Thyroid gland (tissue), 4 donors: ENCODE measurements around the gene TBC1D8. TPM values are rescaled to one million over a fixed set of nuclear protein-coding genes. Genes with fewer than 3 reads are reported as not detected.

Experiments used
- DNase-seq, 2 donors: peaks; one replicate each; pipeline ENCODE4 v3.0.0-alpha.2; 2019
- H3K27ac ChIP-seq, 3 donors: fragments of 200-600 bp; sonication (generic); 1 replicate in 2 of 3; 2 replicates in 1 of 3; pipeline ENCODE4 v1.5.1; 2016 to 2019; ENCODE audit warnings: mild to moderate bottlenecking in 1 of 3, moderate library complexity in 1 of 3
- H3K27me3 ChIP-seq: fragments of 200-600 bp; sonication (generic); one replicate; pipeline ENCODE4 v1.5.1; 2019
- H3K36me3 ChIP-seq, 2 donors: fragments of 200-600 bp; sonication (generic); one replicate each; pipeline ENCODE4 v1.5.1; 2016 to 2019
- H3K4me1 ChIP-seq, 2 donors: fragments of 200-600 bp; sonication (generic); one replicate each; pipeline ENCODE4 v1.5.1; 2017 to 2019
- H3K4me3 ChIP-seq, 3 donors: fragments of 200-600 bp; sonication (generic); replicated peaks in 1 of 3; 1 replicate in 2 of 3; 2 replicates in 1 of 3; pipeline ENCODE4 v1.5.1; 2016; ENCODE audit warnings: mild to moderate bottlenecking in 1 of 3
- H3K9me3 ChIP-seq: fragments of 200-600 bp; sonication (generic); one replicate; pipeline ENCODE4 v1.5.1; 2017
- POLR2A ChIP-seq, 2 donors: fragments of 450-650 bp; IDR thresholded peaks; one replicate each; pipeline ENCODE4 v1.6.1; 2017; ENCODE audit warnings: antibody characterized with exemption in 2 of 2, mild to moderate bottlenecking in 2 of 2, moderate library complexity in 1 of 2
- WGBS, 2 donors: methylation state at CpG; one replicate each; pipeline ENCODE4 v1.1.5; 2017; 5-methylcytosine and 5-hydroxymethylcytosine counted together
- intact Hi-C: fragments of 100-400 bp; cut with DNase I; formaldehyde crosslinking; loops from one replicate; pipeline ENCODE4 v1.15.1; 2023
- total RNA-seq, 4 donors: library from RNA; depleted of rRNA; stranded (reverse); fragments of >200 nt; gene quantifications; one replicate each; pipeline ENCODE4 v1.2.3, GENCODE V29; 2016
- TF ChIP-seq, protein P1 (sequence below), 6 experiments: fragments of 200-600 bp in 3 of 6; fragments of 450-650 bp in 3 of 6; sonication (generic) in 3 of 6; IDR thresholded peaks; one replicate each; pipeline ENCODE4 v1.5.1; 2016 to 2019; ENCODE audit warnings: antibody characterized with exemption in 6 of 6, mild to moderate bottlenecking in 2 of 6, inconsistent platforms in 1 of 6, moderate library complexity in 1 of 6

TBC1D8 gene
- total RNA-seq, 4 donors from 2014 or later, result 16.4 to 36.8 (median 27.1) TPM

DNA sequence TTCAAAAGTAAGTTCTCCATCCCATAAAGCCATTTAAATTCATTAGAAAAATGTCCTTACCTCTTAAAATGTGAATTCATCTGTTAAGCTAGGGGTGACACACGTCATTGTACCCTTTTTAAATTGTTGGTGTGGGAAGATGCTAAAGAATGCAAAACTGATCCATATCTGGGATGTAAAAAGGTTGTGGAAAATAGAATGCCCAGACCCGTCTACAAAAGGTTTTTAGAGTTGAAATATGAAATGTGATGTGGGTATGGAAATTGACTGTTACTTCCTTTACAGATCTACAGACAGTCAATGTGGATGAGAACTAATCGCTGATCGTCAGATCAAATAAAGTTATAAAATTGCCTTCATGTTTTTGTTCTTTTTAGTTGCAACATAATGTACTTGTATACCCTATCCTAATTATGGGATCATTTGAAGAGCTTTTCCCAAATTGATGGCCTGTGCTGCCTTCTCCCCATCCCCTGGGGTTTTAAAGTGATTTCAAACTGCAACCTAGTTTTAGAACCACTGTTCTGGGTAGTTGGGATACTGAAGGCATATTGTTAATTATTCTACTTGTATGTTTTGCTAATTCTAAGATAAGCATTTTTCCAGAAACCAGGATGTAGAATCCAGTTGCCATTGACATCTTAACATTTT is 145.0 kb downstream of the TBC1D8 start:
- no peak for DNase-seq
- 88% methylated on average over 4 of the region's 4 CpGs for WGBS, 2 donors
- Histone ChIP-seq H3K27ac (no peak overlapping the region), H3K4me1 (peaks cover 9 to 13% of the 10 kb centered on the region in 2 donors), H3K36me3 (peaks cover 37 to 62% of the 10 kb centered on the region in 2 donors), H3K4me3 (no peak overlapping the region), H3K9me3 (no peaks in the 10 kb centered on the region), H3K27me3 (no peaks in the 10 kb centered on the region)
- TF ChIP-seq POLR2A (IDR thresholded peaks at IDR 0.05), result no peak
- TF ChIP-seq, protein P1, sequence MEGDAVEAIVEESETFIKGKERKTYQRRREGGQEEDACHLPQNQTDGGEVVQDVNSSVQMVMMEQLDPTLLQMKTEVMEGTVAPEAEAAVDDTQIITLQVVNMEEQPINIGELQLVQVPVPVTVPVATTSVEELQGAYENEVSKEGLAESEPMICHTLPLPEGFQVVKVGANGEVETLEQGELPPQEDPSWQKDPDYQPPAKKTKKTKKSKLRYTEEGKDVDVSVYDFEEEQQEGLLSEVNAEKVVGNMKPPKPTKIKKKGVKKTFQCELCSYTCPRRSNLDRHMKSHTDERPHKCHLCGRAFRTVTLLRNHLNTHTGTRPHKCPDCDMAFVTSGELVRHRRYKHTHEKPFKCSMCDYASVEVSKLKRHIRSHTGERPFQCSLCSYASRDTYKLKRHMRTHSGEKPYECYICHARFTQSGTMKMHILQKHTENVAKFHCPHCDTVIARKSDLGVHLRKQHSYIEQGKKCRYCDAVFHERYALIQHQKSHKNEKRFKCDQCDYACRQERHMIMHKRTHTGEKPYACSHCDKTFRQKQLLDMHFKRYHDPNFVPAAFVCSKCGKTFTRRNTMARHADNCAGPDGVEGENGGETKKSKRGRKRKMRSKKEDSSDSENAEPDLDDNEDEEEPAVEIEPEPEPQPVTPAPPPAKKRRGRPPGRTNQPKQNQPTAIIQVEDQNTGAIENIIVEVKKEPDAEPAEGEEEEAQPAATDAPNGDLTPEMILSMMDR (IDR thresholded peaks at IDR 0.05), result no peak
- intact Hi-C loops, result no loop called here

DNA sequence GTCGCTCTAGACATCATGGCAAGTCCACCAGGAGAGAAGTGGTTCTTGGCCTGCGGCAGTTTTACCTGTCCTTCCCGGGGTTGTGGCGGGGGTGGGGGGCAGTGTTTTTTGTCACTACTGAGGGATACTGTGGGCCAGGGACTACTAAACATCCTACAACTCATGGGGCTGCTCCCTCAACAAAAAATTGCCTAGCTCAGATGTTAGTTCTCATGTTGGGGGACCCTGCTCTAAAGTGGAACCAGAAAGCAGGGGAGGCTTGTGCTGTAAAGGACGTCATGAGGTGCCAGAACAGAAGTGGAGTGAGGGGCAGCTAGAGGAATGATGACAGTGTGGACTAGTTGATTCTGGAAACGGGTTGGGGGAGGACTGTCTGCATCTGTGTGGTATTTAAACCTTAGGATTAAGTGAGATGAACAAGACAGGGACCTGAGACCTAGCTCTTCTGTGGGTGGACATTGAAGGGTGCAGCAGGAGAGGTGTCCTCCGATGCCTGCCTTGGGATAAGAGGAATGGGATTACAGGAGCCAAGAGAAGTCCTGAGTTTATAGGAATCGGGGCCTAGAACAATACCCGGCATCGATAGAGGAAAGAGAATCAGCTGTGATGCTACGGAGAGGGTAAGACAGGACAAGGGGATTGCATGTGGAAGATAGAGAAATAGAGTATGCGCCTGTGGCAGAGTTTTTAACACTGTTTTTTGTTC is 146.4 kb downstream of the TBC1D8 start:
- H3K9me3 ChIP-seq, result no peaks in the 10 kb centered on the region
- no peak for DNase-seq
- WGBS, 2 donors, result 92% methylated on average over 11 to 12 of the region's 12 CpGs
- H3K27me3 ChIP-seq, result no peaks in the 10 kb centered on the region
- no peak for TF ChIP-seq POLR2A (IDR thresholded peaks at IDR 0.05)
- H3K4me1 ChIP-seq, result peaks cover 9 to 13% of the 10 kb centered on the region in 2 donors
- H3K36me3 ChIP-seq, result peaks cover 37 to 52% of the 10 kb centered on the region in 2 donors
- intact Hi-C loops, result no loop called here
- no peak overlapping the region for H3K27ac ChIP-seq
- H3K4me3 ChIP-seq, result no peak overlapping the region

DNA sequence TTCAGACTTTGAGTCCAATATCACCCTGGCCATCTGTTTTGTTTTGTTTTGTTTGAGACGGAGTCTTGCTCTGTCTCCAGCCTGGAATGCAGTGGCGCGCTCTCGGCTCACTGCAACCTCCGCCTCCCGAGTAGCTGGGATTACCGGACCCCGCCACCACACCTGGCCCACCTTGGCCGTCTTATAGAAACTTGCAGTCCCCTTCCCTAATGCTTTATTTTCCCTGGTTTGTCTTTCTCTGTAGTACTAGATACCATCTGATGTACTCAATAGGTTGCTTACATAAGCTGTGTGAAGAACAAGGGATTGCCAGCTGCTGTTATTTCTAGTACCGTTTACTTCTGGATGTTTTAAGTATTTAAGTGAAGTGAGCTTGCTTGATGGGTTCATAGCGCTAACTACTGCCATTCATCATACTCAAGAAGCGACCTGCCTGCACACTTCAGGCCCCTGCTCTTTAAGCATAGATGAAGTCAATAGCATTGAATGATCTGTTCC is 147.9 kb downstream of the TBC1D8 start:
- H3K36me3 ChIP-seq, result peaks cover 37 to 49% of the 10 kb centered on the region in 2 donors
- peak overlapping the region; percentile 75 to 91 (median 84) for H3K4me3 ChIP-seq
- peaks cover 9 to 13% of the 10 kb centered on the region in 2 donors for H3K4me1 ChIP-seq
- H3K27ac ChIP-seq, result peak overlapping the region; percentile 91 to 95 (median 91)
- no peaks in the 10 kb centered on the region for H3K27me3 ChIP-seq
- DNase-seq, result peak; percentile 46 to 58
- intact Hi-C loops, result no loop called here
- no peak for TF ChIP-seq POLR2A (IDR thresholded peaks at IDR 0.05)
- TF ChIP-seq, protein P1 (IDR thresholded peaks at IDR 0.05), result no peak
- H3K9me3 ChIP-seq, result no peaks in the 10 kb centered on the region
- 28 to 31% methylated on average over 12 of the region's 12 CpGs for WGBS, 2 donors

DNA sequence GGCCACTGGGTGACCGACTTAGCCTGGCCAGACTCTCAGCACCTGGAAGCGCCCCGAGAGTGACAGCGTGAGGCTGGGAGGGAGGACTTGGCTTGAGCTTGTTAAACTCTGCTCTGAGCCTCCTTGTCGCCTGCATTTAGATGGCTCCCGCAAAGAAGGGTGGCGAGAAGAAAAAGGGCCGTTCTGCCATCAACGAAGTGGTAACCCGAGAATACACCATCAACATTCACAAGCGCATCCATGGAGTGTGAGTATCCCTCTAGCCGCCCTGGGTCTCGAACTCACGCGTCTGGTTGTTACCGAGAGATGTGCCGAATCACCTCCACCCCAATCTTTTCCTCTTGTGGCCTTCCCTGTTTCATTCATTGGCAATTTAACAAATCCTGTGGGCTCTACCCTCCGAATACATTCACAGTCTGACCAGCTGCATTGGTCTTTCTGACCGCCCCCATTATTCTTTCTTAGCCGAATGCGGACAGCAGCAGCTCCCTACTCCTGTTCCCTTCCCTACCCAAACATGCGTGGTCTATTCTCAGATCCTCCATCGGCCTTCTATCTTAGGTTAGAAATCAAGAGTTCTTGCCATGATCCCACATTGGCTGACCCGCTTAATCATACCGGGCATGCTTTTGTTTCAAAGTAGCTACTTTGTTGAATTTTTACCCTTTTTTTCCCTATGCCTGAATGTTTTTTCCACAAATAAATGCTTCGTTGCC is 148.5 kb downstream of the TBC1D8 start:
- 3 to 5% methylated on average over 24 to 25 of the region's 26 CpGs for WGBS, 2 donors
- Histone ChIP-seq H3K4me3 (peak overlapping the region; percentile 75 to 91 (median 84)), H3K4me1 (peaks cover 9 to 13% of the 10 kb centered on the region in 2 donors), H3K9me3 (no peaks in the 10 kb centered on the region), H3K27me3 (no peaks in the 10 kb centered on the region), H3K27ac (peak overlapping the region; percentile 91 to 95 (median 91)), H3K36me3 (peaks cover 37 to 43% of the 10 kb centered on the region in 2 donors)
- TF ChIP-seq POLR2A (IDR thresholded peaks at IDR 0.05), result no peak
- TF ChIP-seq, protein P1 (IDR thresholded peaks at IDR 0.05), result no peak
- intact Hi-C loops, result no loop called here
- DNase-seq, result peak in 1 of 2 donors; percentile 13
